Measurements from ENCODE around the gene RCCD1.
A peak's percentile ranks its signal among the peaks of the same experiment; 100 is the strongest.
"Not testable (repeated sequence)": the region's sequence is repeated elsewhere in the genome, so short reads cannot be mapped to it uniquely, and the experiment has no call there.

The RCCD1 gene

DNA sequence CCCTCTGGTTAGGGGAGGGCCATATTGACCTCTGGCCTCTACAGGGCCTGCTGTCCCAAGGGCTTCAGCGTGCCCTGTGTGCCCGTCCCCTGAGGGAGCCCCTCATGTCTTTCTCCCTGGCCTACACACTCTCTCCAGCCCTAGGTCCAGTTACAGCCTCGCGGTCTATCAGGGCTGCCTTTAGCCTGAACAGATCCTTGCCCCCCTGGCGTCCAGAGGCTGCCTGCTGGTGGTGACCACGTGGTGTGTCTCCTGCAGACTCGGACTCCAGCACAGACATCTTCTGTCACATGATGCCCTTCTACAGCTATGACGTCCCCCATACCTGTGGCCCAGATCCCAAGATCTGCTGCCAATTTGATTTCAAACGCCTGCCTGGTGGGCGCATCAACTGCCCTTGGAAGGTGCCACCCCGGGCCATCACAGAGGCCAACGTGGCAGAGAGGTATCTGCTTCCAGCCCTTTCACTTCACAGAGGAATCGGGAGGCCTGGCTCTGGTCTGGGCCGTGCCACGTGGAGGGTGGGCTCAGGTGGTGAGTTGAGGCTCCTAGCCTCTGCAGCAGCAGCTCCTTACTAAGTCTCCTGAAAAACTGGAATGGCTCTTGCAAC is 47.5 kb upstream of the RCCD1 start:
- H3K14ac ChIP-seq (ENCODE audit: low read length in 2 of 2), result no peak overlapping the region
- H3K79me1 ChIP-seq (replicated peaks; ENCODE audit: low read length, poor library complexity, severe bottlenecking), result peaks cover 7% of the 10 kb centered on the region
- H3K18ac ChIP-seq (ENCODE audit: low read depth in 1 of 2, low read length in 2 of 2), result no peak overlapping the region
- DNase-seq, result no peak
- H3K23ac ChIP-seq (ENCODE audit: low read length in 2 of 2), result no peak overlapping the region
- peaks cover 54 to 61% of the 10 kb centered on the region in 2 experiments for H3K36me3 ChIP-seq (ENCODE audit: control insufficient read depth in 1 of 2, insufficient read depth in 2 of 2, low read depth in 1 of 2, low read length in 2 of 2)
- H3K27me3 ChIP-seq (ENCODE audit: control insufficient read depth in 1 of 2, insufficient read depth in 1 of 2, low read length in 2 of 2), result no peaks in the 10 kb centered on the region
- WGBS, result 84% methylated on average over 15 of the region's 15 CpGs
- H2BK12ac ChIP-seq (ENCODE audit: low read length in 2 of 2), result no peak overlapping the region
- H3K4me3 ChIP-seq (ENCODE audit: insufficient read depth in 1 of 2, low read depth in 1 of 2, low read length in 2 of 2), result no peak overlapping the region
- H4K91ac ChIP-seq (ENCODE audit: low read length), result no peak overlapping the region
- no peak overlapping the region for H4K8ac ChIP-seq (ENCODE audit: low read length)
- no peak overlapping the region for H3K4me2 ChIP-seq (ENCODE audit: low read length, poor library complexity, severe bottlenecking)
- H2AFZ ChIP-seq (ENCODE audit: low read depth, low read length), result no peak overlapping the region
- H2BK5ac ChIP-seq (ENCODE audit: low read depth, low read length, poor library complexity, severe bottlenecking), result no peak overlapping the region
- H3K9ac ChIP-seq (ENCODE audit: low read length), result peak overlapping the region; percentile 45
- no peak overlapping the region for H2BK120ac ChIP-seq (ENCODE audit: low read depth, low read length)
- H3K4me1 ChIP-seq (ENCODE audit: control insufficient read depth, insufficient read depth, low read depth, low read length), result peaks cover 8% of the 10 kb centered on the region
- H3K27ac ChIP-seq (ENCODE audit: low read length, poor library complexity, severe bottlenecking), result no peak overlapping the region
- no peaks in the 10 kb centered on the region for H3K9me3 ChIP-seq (ENCODE audit: control insufficient read depth, low read length)
- H2AK5ac ChIP-seq (ENCODE audit: low read length, severe bottlenecking), result no peak overlapping the region
- no peak overlapping the region for H3K4ac ChIP-seq (ENCODE audit: low read depth in 1 of 2, low read length in 2 of 2)
- H2BK15ac ChIP-seq (ENCODE audit: low read depth, poor library complexity, severe bottlenecking), result no peak overlapping the region

DNA sequence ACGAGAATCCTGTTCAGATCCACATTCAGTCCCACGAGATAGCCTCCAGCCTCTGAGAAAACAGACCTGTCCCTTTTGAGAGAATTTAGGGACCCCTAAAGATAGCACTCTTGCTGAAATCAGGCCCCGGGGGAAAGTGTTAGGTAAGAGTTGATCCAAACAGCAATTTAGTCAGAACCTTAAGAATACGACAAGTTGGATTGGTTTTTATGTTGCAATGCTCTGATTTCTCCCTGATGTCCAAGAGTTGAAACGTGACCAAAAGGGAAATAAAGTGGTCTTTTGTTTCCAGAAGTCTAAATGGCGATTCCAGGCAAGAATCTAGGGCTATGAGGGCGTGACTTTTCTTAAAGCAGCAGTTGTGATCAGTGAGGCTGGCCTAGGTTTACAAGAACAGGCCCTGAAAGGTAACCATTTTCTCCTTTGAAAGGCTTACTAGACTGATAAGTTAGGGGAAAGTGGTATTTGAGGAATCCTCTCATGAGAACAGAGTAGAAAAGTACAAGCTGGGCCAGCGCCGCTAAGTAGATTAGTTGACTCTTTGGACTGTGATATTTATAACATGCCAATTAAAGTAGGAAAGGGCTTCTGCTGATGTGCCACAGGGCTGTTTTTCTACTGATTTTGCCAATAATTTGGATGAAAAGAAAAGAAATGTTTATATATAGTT is 46.7 kb upstream of the RCCD1 start:
- no peak overlapping the region for H4K8ac ChIP-seq (ENCODE audit: low read length)
- H2AK5ac ChIP-seq (ENCODE audit: low read length, severe bottlenecking), result no peak overlapping the region
- H3K36me3 ChIP-seq (ENCODE audit: control insufficient read depth in 1 of 2, insufficient read depth in 2 of 2, low read depth in 1 of 2, low read length in 2 of 2), result peaks cover 63 to 69% of the 10 kb centered on the region in 2 experiments
- no peak overlapping the region for H3K27ac ChIP-seq (ENCODE audit: low read length, poor library complexity, severe bottlenecking)
- DNase-seq, result no peak
- no peaks in the 10 kb centered on the region for H3K27me3 ChIP-seq (ENCODE audit: control insufficient read depth in 1 of 2, insufficient read depth in 1 of 2, low read length in 2 of 2)
- no peak overlapping the region for H3K4me2 ChIP-seq (ENCODE audit: low read length, poor library complexity, severe bottlenecking)
- peaks cover 7% of the 10 kb centered on the region for H3K79me1 ChIP-seq (replicated peaks; ENCODE audit: low read length, poor library complexity, severe bottlenecking)
- no peak overlapping the region for H3K4ac ChIP-seq (ENCODE audit: low read depth in 1 of 2, low read length in 2 of 2)
- H3K9ac ChIP-seq (ENCODE audit: low read length), result peak overlapping the region; percentile 45
- H2BK12ac ChIP-seq (ENCODE audit: low read length in 2 of 2), result no peak overlapping the region
- H3K23ac ChIP-seq (ENCODE audit: low read length in 2 of 2), result no peak overlapping the region
- H3K4me1 ChIP-seq (ENCODE audit: control insufficient read depth, insufficient read depth, low read depth, low read length), result peaks cover 8% of the 10 kb centered on the region
- H2AFZ ChIP-seq (ENCODE audit: low read depth, low read length), result no peak overlapping the region
- H2BK5ac ChIP-seq (ENCODE audit: low read depth, low read length, poor library complexity, severe bottlenecking), result no peak overlapping the region
- H3K9me3 ChIP-seq (ENCODE audit: control insufficient read depth, low read length), result no peaks in the 10 kb centered on the region
- no peak overlapping the region for H4K91ac ChIP-seq (ENCODE audit: low read length)
- 92% methylated on average over 9 of the region's 9 CpGs for WGBS
- no peak overlapping the region for H3K18ac ChIP-seq (ENCODE audit: low read depth in 1 of 2, low read length in 2 of 2)
- no peak overlapping the region for H3K4me3 ChIP-seq (ENCODE audit: insufficient read depth in 1 of 2, low read depth in 1 of 2, low read length in 2 of 2)
- no peak overlapping the region for H3K14ac ChIP-seq (ENCODE audit: low read length in 2 of 2)
- no peak overlapping the region for H2BK15ac ChIP-seq (ENCODE audit: low read depth, poor library complexity, severe bottlenecking)
- H2BK120ac ChIP-seq (ENCODE audit: low read depth, low read length), result no peak overlapping the region

DNA sequence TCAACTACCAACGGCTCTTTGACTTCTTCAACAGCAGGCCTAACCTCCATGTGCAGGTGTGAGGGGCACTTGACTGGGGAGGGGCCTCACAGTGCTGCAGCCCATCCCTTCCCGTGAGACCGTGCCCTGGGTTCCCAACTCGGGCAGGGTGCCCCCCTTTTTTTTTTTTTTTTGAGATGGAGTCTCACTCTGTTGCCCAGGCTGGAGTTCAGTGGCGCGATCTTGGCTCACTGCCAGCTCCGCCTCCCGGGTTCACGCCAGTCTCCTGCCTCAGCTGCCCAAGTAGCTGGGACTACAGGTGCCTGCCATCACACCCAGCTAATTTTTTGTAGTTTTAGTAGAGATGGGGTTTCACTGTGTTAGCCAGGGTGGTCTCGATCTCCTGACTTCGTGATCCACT is 45.2 kb upstream of the RCCD1 start:
- H3K9ac ChIP-seq (ENCODE audit: low read length); H2BK120ac ChIP-seq (ENCODE audit: low read depth, low read length); H4K91ac ChIP-seq (ENCODE audit: low read length); H3K4me2 ChIP-seq (ENCODE audit: low read length, poor library complexity, severe bottlenecking); H3K4ac ChIP-seq (ENCODE audit: low read depth in 1 of 2, low read length in 2 of 2); H3K14ac ChIP-seq (ENCODE audit: low read length in 2 of 2); H3K18ac ChIP-seq (ENCODE audit: low read depth in 1 of 2, low read length in 2 of 2); H2BK12ac ChIP-seq (ENCODE audit: low read length in 2 of 2); DNase-seq; H2BK15ac ChIP-seq (ENCODE audit: low read depth, poor library complexity, severe bottlenecking); H3K4me3 ChIP-seq (ENCODE audit: insufficient read depth in 1 of 2, low read depth in 1 of 2, low read length in 2 of 2); H3K9me3 ChIP-seq (ENCODE audit: control insufficient read depth, low read length); H2AK5ac ChIP-seq (ENCODE audit: low read length, severe bottlenecking); H3K27ac ChIP-seq (ENCODE audit: low read length, poor library complexity, severe bottlenecking); H2AFZ ChIP-seq (ENCODE audit: low read depth, low read length); H3K79me1 ChIP-seq (replicated peaks; ENCODE audit: low read length, poor library complexity, severe bottlenecking); H2BK5ac ChIP-seq (ENCODE audit: low read depth, low read length, poor library complexity, severe bottlenecking); H3K4me1 ChIP-seq (ENCODE audit: control insufficient read depth, insufficient read depth, low read depth, low read length); H3K27me3 ChIP-seq (ENCODE audit: control insufficient read depth in 1 of 2, insufficient read depth in 1 of 2, low read length in 2 of 2); H4K8ac ChIP-seq (ENCODE audit: low read length); H3K23ac ChIP-seq (ENCODE audit: low read length in 2 of 2): not testable (repeated sequence)
- peaks cover 77 to 79% of the 10 kb centered on the region in 2 experiments for H3K36me3 ChIP-seq (ENCODE audit: control insufficient read depth in 1 of 2, insufficient read depth in 2 of 2, low read depth in 1 of 2, low read length in 2 of 2)
- WGBS, result 96% methylated on average over 9 of the region's 11 CpGs

DNA sequence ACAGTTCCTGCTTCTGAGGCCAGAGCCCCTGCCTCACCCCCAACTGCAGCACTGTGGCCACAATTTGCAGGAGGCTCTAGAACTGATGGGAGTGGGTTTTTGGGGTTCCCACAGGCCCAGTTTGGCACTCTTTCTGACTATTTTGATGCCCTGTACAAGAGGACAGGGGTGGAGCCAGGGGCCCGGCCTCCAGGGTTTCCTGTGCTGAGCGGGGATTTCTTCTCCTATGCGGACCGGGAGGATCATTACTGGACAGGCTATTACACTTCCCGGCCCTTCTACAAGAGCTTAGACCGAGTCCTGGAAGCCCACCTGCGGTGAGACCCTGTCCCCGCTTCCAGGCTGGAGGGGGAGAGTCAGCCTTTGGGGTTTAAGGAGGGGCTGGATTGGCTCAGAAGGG is 44.7 kb upstream of the RCCD1 start:
- Histone ChIP-seq H3K4ac (ENCODE audit: low read depth in 1 of 2, low read length in 2 of 2) (no peak overlapping the region), H2BK15ac (ENCODE audit: low read depth, poor library complexity, severe bottlenecking) (no peak overlapping the region), H3K27ac (ENCODE audit: low read length, poor library complexity, severe bottlenecking) (no peak overlapping the region), H2BK120ac (ENCODE audit: low read depth, low read length) (no peak overlapping the region), H3K36me3 (ENCODE audit: control insufficient read depth in 1 of 2, insufficient read depth in 2 of 2, low read depth in 1 of 2, low read length in 2 of 2) (peaks cover 79% of the 10 kb centered on the region in 2 experiments), H3K18ac (ENCODE audit: low read depth in 1 of 2, low read length in 2 of 2) (no peak overlapping the region), H2BK12ac (ENCODE audit: low read length in 2 of 2) (no peak overlapping the region), H3K4me1 (ENCODE audit: control insufficient read depth, insufficient read depth, low read depth, low read length) (peaks cover 3% of the 10 kb centered on the region), H3K14ac (ENCODE audit: low read length in 2 of 2) (no peak overlapping the region), H3K4me2 (ENCODE audit: low read length, poor library complexity, severe bottlenecking) (no peak overlapping the region), H4K8ac (ENCODE audit: low read length) (no peak overlapping the region), H2BK5ac (ENCODE audit: low read depth, low read length, poor library complexity, severe bottlenecking) (no peak overlapping the region), H3K4me3 (ENCODE audit: insufficient read depth in 1 of 2, low read depth in 1 of 2, low read length in 2 of 2) (no peak overlapping the region), H2AFZ (ENCODE audit: low read depth, low read length) (no peak overlapping the region), H2AK5ac (ENCODE audit: low read length, severe bottlenecking) (no peak overlapping the region), H3K23ac (ENCODE audit: low read length in 2 of 2) (no peak overlapping the region), H3K79me1 (replicated peaks; ENCODE audit: low read length, poor library complexity, severe bottlenecking) (peaks cover 5% of the 10 kb centered on the region), H3K27me3 (ENCODE audit: control insufficient read depth in 1 of 2, insufficient read depth in 1 of 2, low read length in 2 of 2) (no peaks in the 10 kb centered on the region), H3K9me3 (ENCODE audit: control insufficient read depth, low read length) (no peaks in the 10 kb centered on the region), H3K9ac (ENCODE audit: low read length) (no peak overlapping the region), H4K91ac (ENCODE audit: low read length) (no peak overlapping the region)
- no peak for DNase-seq
- WGBS, result 98% methylated on average over 8 of the region's 8 CpGs

Data from mesenchymal stem cell (in vitro differentiated cells and primary cell).